ENCODE measurements around the gene NUP214. TPM values are rescaled to one million over a fixed set of nuclear protein-coding genes. Genes with fewer than 3 reads are reported as not detected.

The NUP214 gene
- total RNA-seq, 1 donor from 2014 or later, result 67.1 TPM

GRCh38 chr9:131140550-131140949 is 15.2 kb downstream of the NUP214 start:
- no peak overlapping the region for H3K4me3 Mint-ChIP-seq
- H3K36me3 Mint-ChIP-seq, result peaks cover 40% of the 10 kb centered on the region
- no peaks in the 10 kb centered on the region for H3K27me3 Mint-ChIP-seq
- TF ChIP-seq CTCF (conservative IDR thresholded peaks at IDR 0.05), result no peak
- no peaks in the 10 kb centered on the region for H3K9me3 Mint-ChIP-seq
- no peak overlapping the region for H3K27ac Mint-ChIP-seq
- H3K4me1 Mint-ChIP-seq (ENCODE audit: unreplicated experiment), result no peaks in the 10 kb centered on the region
- DNase-seq (ENCODE audit: extremely low spot score, unreplicated experiment), result no peak

- TF ChIP-seq CTCF (conservative IDR thresholded peaks at IDR 0.05), result no peak
- no peak overlapping the region for H3K4me3 Mint-ChIP-seq
- peaks cover 43% of the 10 kb centered on the region for H3K36me3 Mint-ChIP-seq
- H3K9me3 Mint-ChIP-seq, result no peaks in the 10 kb centered on the region
- no peaks in the 10 kb centered on the region for H3K27me3 Mint-ChIP-seq
- DNase-seq (ENCODE audit: extremely low spot score, unreplicated experiment), result no peak
- H3K4me1 Mint-ChIP-seq (ENCODE audit: unreplicated experiment), result no peaks in the 10 kb centered on the region
- H3K27ac Mint-ChIP-seq, result no peak overlapping the region
Observed at GRCh38 chr9:131142160-131142559, 16.8 kb downstream of the NUP214 start.

GRCh38 chr9:131144201-131144600 is 18.8 kb downstream of the NUP214 start:
- Mint-ChIP-seq H3K4me3 (no peak overlapping the region), H3K27me3 (no peaks in the 10 kb centered on the region), H3K9me3 (no peaks in the 10 kb centered on the region), H3K4me1 (ENCODE audit: unreplicated experiment) (no peaks in the 10 kb centered on the region), H3K36me3 (peaks cover 38% of the 10 kb centered on the region), H3K27ac (no peak overlapping the region)
- no peak for DNase-seq (ENCODE audit: extremely low spot score, unreplicated experiment)
- TF ChIP-seq CTCF (conservative IDR thresholded peaks at IDR 0.05), result no peak

- Mint-ChIP-seq H3K4me1 (ENCODE audit: unreplicated experiment) (no peaks in the 10 kb centered on the region), H3K36me3 (peaks cover 39% of the 10 kb centered on the region), H3K4me3 (no peak overlapping the region), H3K27me3 (no peaks in the 10 kb centered on the region), H3K27ac (no peak overlapping the region), H3K9me3 (no peaks in the 10 kb centered on the region)
- no peak for DNase-seq (ENCODE audit: extremely low spot score, unreplicated experiment)
- TF ChIP-seq CTCF (conservative IDR thresholded peaks at IDR 0.05), result no peak
Observed at GRCh38 chr9:131145245-131145644, 19.9 kb downstream of the NUP214 start.

GRCh38 chr9:131146186-131146585 is 20.8 kb downstream of the NUP214 start:
- no peak for DNase-seq (ENCODE audit: extremely low spot score, unreplicated experiment)
- no peak overlapping the region for H3K4me3 Mint-ChIP-seq
- no peaks in the 10 kb centered on the region for H3K27me3 Mint-ChIP-seq
- peaks cover 32% of the 10 kb centered on the region for H3K36me3 Mint-ChIP-seq
- no peaks in the 10 kb centered on the region for H3K4me1 Mint-ChIP-seq (ENCODE audit: unreplicated experiment)
- no peaks in the 10 kb centered on the region for H3K9me3 Mint-ChIP-seq
- no peak overlapping the region for H3K27ac Mint-ChIP-seq
- TF ChIP-seq CTCF (conservative IDR thresholded peaks at IDR 0.05), result no peak

- Mint-ChIP-seq H3K4me1 (ENCODE audit: unreplicated experiment) (no peaks in the 10 kb centered on the region), H3K36me3 (peaks cover 36% of the 10 kb centered on the region), H3K9me3 (no peaks in the 10 kb centered on the region)
Observed at GRCh38 chr9:131148276-131148675, 22.9 kb downstream of the NUP214 start.

More at GRCh38 chr9:131148276-131148675, 22.9 kb downstream of the NUP214 start:
- no peak for DNase-seq (ENCODE audit: extremely low spot score, unreplicated experiment)
- no peak overlapping the region for H3K4me3 Mint-ChIP-seq
- H3K27me3 Mint-ChIP-seq, result no peaks in the 10 kb centered on the region
- no peak overlapping the region for H3K27ac Mint-ChIP-seq
- TF ChIP-seq CTCF (conservative IDR thresholded peaks at IDR 0.05), result no peak
